Trophoblast cell (in vitro differentiated cells and primary cell): Measurements from ENCODE around the gene EEF1G.
A peak's percentile ranks its signal among the peaks of the same experiment; 100 is the strongest.

Source experiments
- DNase-seq, 2 donors: peaks; one replicate each; pipeline ENCODE4 v3.0.0-alpha.2; 2016
- H2AFZ ChIP-seq: 2 replicates; pipeline ENCODE4 v1.6.1; 2013; ENCODE audit warnings: low read length, moderate library complexity, mild to moderate bottlenecking; ENCODE audit not compliant: insufficient read depth, poor library complexity
- H2AK5ac ChIP-seq: 2 replicates; pipeline ENCODE4 v1.6.1; 2013; ENCODE audit warnings: mild to moderate bottlenecking, low read length
- H2BK120ac ChIP-seq: 2 replicates; pipeline ENCODE4 v1.6.1; 2013; ENCODE audit warnings: low read length, mild to moderate bottlenecking, moderate library complexity; ENCODE audit not compliant: insufficient read depth, poor library complexity
- H2BK12ac ChIP-seq: 2 replicates; pipeline ENCODE4 v1.6.1; 2013; ENCODE audit warnings: mild to moderate bottlenecking, low read length, moderate library complexity
- H2BK5ac ChIP-seq: 2 replicates; pipeline ENCODE4 v1.6.1; 2013; ENCODE audit warnings: low read length, low read depth, moderate library complexity, mild to moderate bottlenecking; ENCODE audit not compliant: poor library complexity
- H3K14ac ChIP-seq: 2 replicates; pipeline ENCODE4 v1.6.1; 2013; ENCODE audit warnings: mild to moderate bottlenecking, low read length
- H3K18ac ChIP-seq: 2 replicates; pipeline ENCODE4 v1.6.1; 2013; ENCODE audit warnings: mild to moderate bottlenecking, low read length
- H3K23ac ChIP-seq: 2 replicates; pipeline ENCODE4 v1.6.1; 2013; ENCODE audit warnings: low read length
- H3K27ac ChIP-seq: 2 replicates; pipeline ENCODE4 v1.5.1; 2013; ENCODE audit warnings: low read depth, mild to moderate bottlenecking, inconsistent platforms, low read length, moderate library complexity
- H3K27me3 ChIP-seq: 2 replicates; pipeline ENCODE4 v1.6.1; 2013; ENCODE audit warnings: inconsistent platforms, mild to moderate bottlenecking, low read length, moderate library complexity; ENCODE audit not compliant: insufficient read depth
- H3K36me3 ChIP-seq, 2 experiments: 1 replicate in 1 of 2; 2 replicates in 1 of 2; pipeline ENCODE4 v1.6.1; 2013; ENCODE audit warnings: low read length in 2 of 2, mild to moderate bottlenecking in 2 of 2, moderate library complexity in 1 of 2; ENCODE audit not compliant: insufficient read depth in 2 of 2, control insufficient read depth in 1 of 2
- H3K4ac ChIP-seq: 2 replicates; pipeline ENCODE4 v1.6.1; 2013; ENCODE audit warnings: low read depth, mild to moderate bottlenecking, low read length, moderate library complexity
- H3K4me1 ChIP-seq, 2 experiments: 1 replicate in 1 of 2; 2 replicates in 1 of 2; pipeline ENCODE4 v1.6.1; 2013; ENCODE audit warnings: low read length in 2 of 2, mild to moderate bottlenecking in 2 of 2, moderate library complexity in 1 of 2; ENCODE audit not compliant: insufficient read depth in 2 of 2, control insufficient read depth in 1 of 2
- H3K4me2 ChIP-seq: 2 replicates; pipeline ENCODE4 v1.6.1; 2013; ENCODE audit warnings: inconsistent platforms, mild to moderate bottlenecking, low read length, moderate library complexity
- H3K4me3 ChIP-seq: 2 replicates; pipeline ENCODE4 v1.5.1; 2013; ENCODE audit warnings: mild to moderate bottlenecking, low read depth, low read length, inconsistent platforms
- H3K79me1 ChIP-seq: one replicate; pipeline ENCODE4 v1.6.1; 2013; ENCODE audit warnings: low read length
- H3K79me2 ChIP-seq: 2 replicates; pipeline ENCODE4 v1.6.1; 2013; ENCODE audit warnings: low read length, mild to moderate bottlenecking; ENCODE audit not compliant: control insufficient read depth, insufficient read depth, poor library complexity
- H3K9ac ChIP-seq: 2 replicates; pipeline ENCODE4 v1.6.1; 2013; ENCODE audit warnings: mild to moderate bottlenecking, low read length
- H3K9me3 ChIP-seq: 2 replicates; pipeline ENCODE4 v1.6.1; 2013; ENCODE audit warnings: low read depth, mild to moderate bottlenecking, control low read depth, inconsistent platforms, low read length; ENCODE audit not compliant: insufficient read depth
- H4K12ac ChIP-seq: 2 replicates; pipeline ENCODE4 v1.6.1; 2013; ENCODE audit warnings: low read depth, mild to moderate bottlenecking, low read length, moderate library complexity
- H4K8ac ChIP-seq: 2 replicates; pipeline ENCODE4 v1.6.1; 2013; ENCODE audit warnings: low read depth, mild to moderate bottlenecking, low read length, moderate library complexity
- H4K91ac ChIP-seq: one replicate; pipeline ENCODE4 v1.6.1; 2013; ENCODE audit warnings: low read depth, mild to moderate bottlenecking, low read length, moderate library complexity
- WGBS: extraction: QIAGEN DNeasy Blood & Tissue Kit; methylation state at CpG from one replicate; pipeline ENCODE4 v1.1.7; 2013; ENCODE audit warnings: missing lambda C conversion rate; ENCODE audit not compliant: insufficient read length, insufficient coverage; ENCODE audit errors: extremely low coverage; 5-methylcytosine and 5-hydroxymethylcytosine counted together

EEF1G gene

GRCh38 chr11:62600367-62601121 is 26.9 kb upstream of the EEF1G start:
- peak overlapping the region; percentile 38 for H2AK5ac ChIP-seq
- peaks cover 10 to 13% of the 10 kb centered on the region in 2 experiments for H3K4me1 ChIP-seq
- peak overlapping the region; percentile 97 for H3K14ac ChIP-seq
- peaks cover 11% of the 10 kb centered on the region for H3K79me2 ChIP-seq
- H4K91ac ChIP-seq: peak overlapping the region; percentile 98
- peak overlapping the region; percentile 96 for H3K27ac ChIP-seq
- H2BK5ac ChIP-seq: peak overlapping the region; percentile 86
- peak overlapping the region; percentile 63 for H3K4me2 ChIP-seq
- peak overlapping the region; percentile 97 for H3K4ac ChIP-seq
- H2BK120ac ChIP-seq: peak overlapping the region; percentile 88
- peak overlapping the region; percentile 51 for H2AFZ ChIP-seq
- peaks cover 21% of the 10 kb centered on the region for H3K79me1 ChIP-seq
- peak overlapping the region; percentile 98 for H3K9ac ChIP-seq
- no peaks in the 10 kb centered on the region for H3K9me3 ChIP-seq
- H3K36me3 ChIP-seq: peaks cover 40 to 42% of the 10 kb centered on the region in 2 experiments
- peak overlapping the region; percentile 93 for H4K12ac ChIP-seq
- peak overlapping the region; percentile 97 for H3K4me3 ChIP-seq
- WGBS: no CpG with 5 or more reads among the region's 26 CpGs
- no peaks in the 10 kb centered on the region for H3K27me3 ChIP-seq
- DNase-seq: peak in 1 of 2 donors; percentile 14
- H3K18ac ChIP-seq: peak overlapping the region; percentile 96
- no peak overlapping the region for H2BK12ac ChIP-seq
- H4K8ac ChIP-seq: peak overlapping the region; percentile 93
- H3K23ac ChIP-seq: no peak overlapping the region

- peak overlapping the region; percentile 46 for H3K4ac ChIP-seq
- peaks cover 11% of the 10 kb centered on the region for H3K79me2 ChIP-seq
- H4K91ac ChIP-seq: no peak overlapping the region
- H3K14ac ChIP-seq: peak overlapping the region; percentile 12
- H3K27me3 ChIP-seq: no peaks in the 10 kb centered on the region
- H3K9me3 ChIP-seq: no peaks in the 10 kb centered on the region
- WGBS: 100% methylated on average over 2 of the region's 5 CpGs
- no peak overlapping the region for H2AFZ ChIP-seq
- H2AK5ac ChIP-seq: no peak overlapping the region
- no peak overlapping the region for H2BK12ac ChIP-seq
- no peak overlapping the region for H3K27ac ChIP-seq
- H3K4me3 ChIP-seq: no peak overlapping the region
- peaks cover 10 to 13% of the 10 kb centered on the region in 2 experiments for H3K4me1 ChIP-seq
- peak overlapping the region; percentile 63 for H3K4me2 ChIP-seq
- H3K9ac ChIP-seq: peak overlapping the region; percentile 2
- peaks cover 21% of the 10 kb centered on the region for H3K79me1 ChIP-seq
- no peak overlapping the region for H4K12ac ChIP-seq
- no peak overlapping the region for H2BK5ac ChIP-seq
- no peak for DNase-seq
- H3K18ac ChIP-seq: peak overlapping the region; percentile 4
- H3K36me3 ChIP-seq: peaks cover 41 to 44% of the 10 kb centered on the region in 2 experiments
- no peak overlapping the region for H3K23ac ChIP-seq
- no peak overlapping the region for H2BK120ac ChIP-seq
- no peak overlapping the region for H4K8ac ChIP-seq
These were observed 26.2 kb upstream of the EEF1G start for GRCh38 chr11:62599901-62600300.

- Histone ChIP-seq H3K79me2 (peaks cover 11% of the 10 kb centered on the region), H3K14ac (no peak overlapping the region), H2BK120ac (no peak overlapping the region), H3K4me2 (no peak overlapping the region), H3K9me3 (peaks cover under 1% of the 10 kb centered on the region), H3K4me1 (peaks cover 10 to 13% of the 10 kb centered on the region in 2 experiments), H3K4ac (no peak overlapping the region), H4K91ac (no peak overlapping the region), H3K36me3 (peaks cover 46 to 51% of the 10 kb centered on the region in 2 experiments), H2AFZ (no peak overlapping the region), H3K79me1 (peaks cover 21% of the 10 kb centered on the region), H3K18ac (no peak overlapping the region), H2BK5ac (no peak overlapping the region), H4K12ac (no peak overlapping the region), H3K4me3 (no peak overlapping the region), H3K9ac (no peak overlapping the region), H3K23ac (no peak overlapping the region), H2AK5ac (no peak overlapping the region), H3K27me3 (no peaks in the 10 kb centered on the region), H3K27ac (no peak overlapping the region), H4K8ac (no peak overlapping the region), H2BK12ac (no peak overlapping the region)
- peak; percentile 63 to 68 for DNase-seq
- WGBS: 100% methylated on average over 3 of the region's 7 CpGs
These were observed 25.5 kb upstream of the EEF1G start for GRCh38 chr11:62599069-62599696.

- Histone ChIP-seq H3K27me3 (no peaks in the 10 kb centered on the region), H3K36me3 (peaks cover 50 to 63% of the 10 kb centered on the region in 2 experiments), H3K14ac (no peak overlapping the region), H3K4me2 (no peak overlapping the region), H2AK5ac (no peak overlapping the region), H3K27ac (no peak overlapping the region), H2BK12ac (no peak overlapping the region), H4K8ac (no peak overlapping the region), H3K9me3 (peaks cover 3% of the 10 kb centered on the region), H3K9ac (no peak overlapping the region), H3K23ac (no peak overlapping the region), H4K12ac (no peak overlapping the region), H3K4me1 (peaks cover 6 to 14% of the 10 kb centered on the region in 2 experiments), H3K79me2 (no peaks in the 10 kb centered on the region), H4K91ac (no peak overlapping the region), H3K4ac (no peak overlapping the region), H3K18ac (no peak overlapping the region), H2AFZ (no peak overlapping the region), H3K79me1 (peaks cover 2% of the 10 kb centered on the region), H2BK5ac (no peak overlapping the region), H2BK120ac (no peak overlapping the region), H3K4me3 (no peak overlapping the region)
- no peak for DNase-seq
- no CpG with 5 or more reads among the region's 8 CpGs for WGBS
These were observed 21.4 kb upstream of the EEF1G start for GRCh38 chr11:62595124-62595523.
